ENCODE data around the gene SPOCK3. TPM values are rescaled to one million over a fixed set of nuclear protein-coding genes. Genes with fewer than 3 reads are reported as not detected.

The SPOCK3 gene
- total RNA-seq, 1 donor: not detected

DNA sequence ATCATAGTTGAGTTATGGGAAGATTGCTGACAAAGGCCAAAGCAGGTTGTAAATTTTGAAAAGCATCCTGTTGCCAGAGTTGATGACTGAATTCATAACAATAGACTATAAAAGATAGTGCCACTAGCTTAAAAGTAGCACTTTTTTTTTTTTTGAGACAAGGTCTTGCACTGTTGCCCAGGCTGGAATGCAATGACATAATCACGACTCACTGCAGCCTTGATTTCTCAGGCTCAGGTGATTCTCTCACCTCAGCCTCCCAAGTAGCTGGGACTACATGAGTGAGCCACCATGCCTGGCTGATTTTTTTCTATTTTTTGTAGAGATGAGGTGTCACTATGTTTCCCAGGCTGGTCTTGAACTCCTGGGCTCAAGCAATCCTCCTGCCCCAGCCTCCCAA, 122.7 kb downstream of the SPOCK3 start:
- Histone ChIP-seq H4K20me1 (ENCODE audit: insufficient read depth, low read length) (no peaks in the 10 kb centered on the region), H3K36me3 (ENCODE audit: insufficient read depth, low read length) (no peaks in the 10 kb centered on the region), H3K4me3 (ENCODE audit: insufficient read depth, low read length) (no peak overlapping the region), H3K27me3 (ENCODE audit: insufficient read depth, low read length) (no peaks in the 10 kb centered on the region), H3K4me2 (ENCODE audit: insufficient read depth, low read length) (no peak overlapping the region), H2AFZ (ENCODE audit: low read length) (no peak overlapping the region), H3K4me1 (ENCODE audit: insufficient read depth, low read length) (no peaks in the 10 kb centered on the region), H3K79me2 (ENCODE audit: insufficient read depth, low read length) (no peaks in the 10 kb centered on the region), H3K9me3 (ENCODE audit: low read depth, low read length) (no peaks in the 10 kb centered on the region), H3K27ac (ENCODE audit: low read depth, low read length) (no peak overlapping the region)
- DNase-seq (ENCODE audit: insufficient read length, low spot score, missing footprints): no peak
- TF ChIP-seq, protein P1, sequence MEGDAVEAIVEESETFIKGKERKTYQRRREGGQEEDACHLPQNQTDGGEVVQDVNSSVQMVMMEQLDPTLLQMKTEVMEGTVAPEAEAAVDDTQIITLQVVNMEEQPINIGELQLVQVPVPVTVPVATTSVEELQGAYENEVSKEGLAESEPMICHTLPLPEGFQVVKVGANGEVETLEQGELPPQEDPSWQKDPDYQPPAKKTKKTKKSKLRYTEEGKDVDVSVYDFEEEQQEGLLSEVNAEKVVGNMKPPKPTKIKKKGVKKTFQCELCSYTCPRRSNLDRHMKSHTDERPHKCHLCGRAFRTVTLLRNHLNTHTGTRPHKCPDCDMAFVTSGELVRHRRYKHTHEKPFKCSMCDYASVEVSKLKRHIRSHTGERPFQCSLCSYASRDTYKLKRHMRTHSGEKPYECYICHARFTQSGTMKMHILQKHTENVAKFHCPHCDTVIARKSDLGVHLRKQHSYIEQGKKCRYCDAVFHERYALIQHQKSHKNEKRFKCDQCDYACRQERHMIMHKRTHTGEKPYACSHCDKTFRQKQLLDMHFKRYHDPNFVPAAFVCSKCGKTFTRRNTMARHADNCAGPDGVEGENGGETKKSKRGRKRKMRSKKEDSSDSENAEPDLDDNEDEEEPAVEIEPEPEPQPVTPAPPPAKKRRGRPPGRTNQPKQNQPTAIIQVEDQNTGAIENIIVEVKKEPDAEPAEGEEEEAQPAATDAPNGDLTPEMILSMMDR (IDR thresholded peaks at IDR 0.05; ENCODE audit: extremely low read depth, low read depth, low read length): no peak

DNA sequence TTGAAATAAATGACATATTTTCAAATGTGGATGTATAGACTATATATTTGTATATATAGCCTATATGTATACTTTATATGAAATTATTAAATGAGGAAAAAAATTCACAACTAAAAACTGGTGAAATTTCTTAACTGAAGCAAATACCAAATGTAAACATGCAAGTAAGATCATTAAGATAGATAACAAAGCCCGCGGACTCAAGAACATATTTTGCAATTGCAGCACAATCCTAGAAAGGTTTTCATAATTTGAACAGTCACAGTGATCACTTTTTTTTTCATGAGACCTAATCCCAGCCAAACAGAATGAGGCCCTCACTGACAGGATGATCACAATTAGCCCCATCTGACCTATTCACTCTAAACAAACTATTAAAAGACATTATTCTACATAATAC, 123.2 kb downstream of the SPOCK3 start:
- Histone ChIP-seq H3K4me3 (ENCODE audit: insufficient read depth, low read length) (no peak overlapping the region), H3K9me3 (ENCODE audit: low read depth, low read length) (no peaks in the 10 kb centered on the region), H4K20me1 (ENCODE audit: insufficient read depth, low read length) (no peaks in the 10 kb centered on the region), H3K79me2 (ENCODE audit: insufficient read depth, low read length) (no peaks in the 10 kb centered on the region), H3K4me1 (ENCODE audit: insufficient read depth, low read length) (no peaks in the 10 kb centered on the region), H3K36me3 (ENCODE audit: insufficient read depth, low read length) (no peaks in the 10 kb centered on the region), H2AFZ (ENCODE audit: low read length) (no peak overlapping the region), H3K4me2 (ENCODE audit: insufficient read depth, low read length) (no peak overlapping the region), H3K27ac (ENCODE audit: low read depth, low read length) (no peak overlapping the region), H3K27me3 (ENCODE audit: insufficient read depth, low read length) (no peaks in the 10 kb centered on the region)
- TF ChIP-seq, protein P1 (IDR thresholded peaks at IDR 0.05; ENCODE audit: extremely low read depth, low read depth, low read length): no peak
- no peak for DNase-seq (ENCODE audit: insufficient read length, low spot score, missing footprints)

DNA sequence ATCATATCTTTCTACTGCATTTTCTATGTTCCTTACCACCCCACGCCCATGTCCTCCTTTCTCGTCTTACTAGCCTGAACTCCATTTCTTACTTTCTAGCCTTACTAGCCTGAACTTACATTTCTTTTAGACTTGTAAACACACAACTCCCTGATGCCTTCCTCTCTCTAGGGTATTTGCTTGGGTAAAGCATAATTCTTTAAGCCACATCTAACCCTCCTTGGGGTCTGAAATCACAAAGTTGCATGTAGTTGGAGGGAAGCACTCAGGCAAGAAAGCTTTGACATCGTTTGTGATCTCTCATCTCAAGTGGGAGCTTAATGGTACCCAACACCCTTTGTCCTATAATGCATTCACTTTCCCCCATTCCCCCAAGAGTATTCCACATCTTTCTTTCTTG, 124.4 kb downstream of the SPOCK3 start:
- TF ChIP-seq, protein P1 (IDR thresholded peaks at IDR 0.05; ENCODE audit: extremely low read depth, low read depth, low read length): no peak
- no peaks in the 10 kb centered on the region for H3K36me3 ChIP-seq (ENCODE audit: insufficient read depth, low read length)
- H3K4me1 ChIP-seq (ENCODE audit: insufficient read depth, low read length): no peaks in the 10 kb centered on the region
- H2AFZ ChIP-seq (ENCODE audit: low read length): no peak overlapping the region
- no peaks in the 10 kb centered on the region for H4K20me1 ChIP-seq (ENCODE audit: insufficient read depth, low read length)
- H3K4me3 ChIP-seq (ENCODE audit: insufficient read depth, low read length): no peak overlapping the region
- no peak overlapping the region for H3K27ac ChIP-seq (ENCODE audit: low read depth, low read length)
- no peak for DNase-seq (ENCODE audit: insufficient read length, low spot score, missing footprints)
- H3K9me3 ChIP-seq (ENCODE audit: low read depth, low read length): no peaks in the 10 kb centered on the region
- H3K79me2 ChIP-seq (ENCODE audit: insufficient read depth, low read length): no peaks in the 10 kb centered on the region
- no peaks in the 10 kb centered on the region for H3K27me3 ChIP-seq (ENCODE audit: insufficient read depth, low read length)
- H3K4me2 ChIP-seq (ENCODE audit: insufficient read depth, low read length): no peak overlapping the region

DNA sequence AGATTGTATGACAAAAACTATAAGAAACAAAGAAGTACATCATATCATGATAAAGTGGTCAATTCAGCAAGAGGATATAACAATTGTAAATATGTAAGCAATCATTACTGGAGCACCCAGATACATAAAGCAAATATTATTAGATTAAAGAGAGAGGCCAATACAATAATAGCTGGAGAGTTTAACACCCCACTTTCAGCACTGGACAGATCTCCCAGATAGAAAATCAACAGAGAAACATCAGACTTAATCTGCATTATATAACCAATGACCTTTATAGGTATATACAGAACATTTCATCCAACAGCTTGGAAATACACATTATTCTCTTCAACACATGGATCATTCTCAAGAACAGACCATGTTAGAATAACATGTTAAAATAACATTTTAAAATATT, 128.4 kb downstream of the SPOCK3 start:
- H3K27ac ChIP-seq (ENCODE audit: low read depth, low read length): no peak overlapping the region
- TF ChIP-seq, protein P1 (IDR thresholded peaks at IDR 0.05; ENCODE audit: extremely low read depth, low read depth, low read length): no peak

More for the DNA sequence above, 128.4 kb downstream of the SPOCK3 start:
- Histone ChIP-seq H3K4me3 (ENCODE audit: insufficient read depth, low read length) (no peak overlapping the region), H2AFZ (ENCODE audit: low read length) (no peak overlapping the region), H3K9me3 (ENCODE audit: low read depth, low read length) (peaks cover 3% of the 10 kb centered on the region), H3K79me2 (ENCODE audit: insufficient read depth, low read length) (no peaks in the 10 kb centered on the region), H3K27me3 (ENCODE audit: insufficient read depth, low read length) (no peaks in the 10 kb centered on the region), H4K20me1 (ENCODE audit: insufficient read depth, low read length) (no peaks in the 10 kb centered on the region), H3K4me2 (ENCODE audit: insufficient read depth, low read length) (no peak overlapping the region), H3K36me3 (ENCODE audit: insufficient read depth, low read length) (no peaks in the 10 kb centered on the region), H3K4me1 (ENCODE audit: insufficient read depth, low read length) (no peaks in the 10 kb centered on the region)
- no peak for DNase-seq (ENCODE audit: insufficient read length, low spot score, missing footprints)
